Stomach (tissue), 4 donors: ENCODE data around the gene SNCA.

Experiments used
- CTCF ChIP-seq, 7 experiments: fragments of 450-650 bp in 4 of 7; fragments of 200-600 bp in 3 of 7; sonication (generic) in 3 of 7; IDR thresholded peaks; one replicate each; pipeline ENCODE4 v1.5.1; 2016 to 2019; ENCODE audit warnings: antibody characterized with exemption in 7 of 7, control low read depth in 2 of 7, mild to moderate bottlenecking in 1 of 7
- EP300 ChIP-seq: sonication (generic); formaldehyde crosslinking; IDR thresholded peaks from one replicate; pipeline ENCODE4 v1.6.1; 2017; ENCODE audit warnings: antibody characterized with exemption
- POLR2A ChIP-seq, 4 donors: fragments of 450-650 bp; IDR thresholded peaks; one replicate each; pipeline ENCODE4 v1.6.1; 2016; ENCODE audit warnings: antibody characterized with exemption in 4 of 4, control low read depth in 2 of 4, mild to moderate bottlenecking in 1 of 4, moderate library complexity in 1 of 4

GRCh38 chr4:89800012-89800516 is 36.9 kb downstream of the SNCA start:
- no peak for TF ChIP-seq CTCF (IDR thresholded peaks at IDR 0.05)
- no peak for TF ChIP-seq POLR2A (IDR thresholded peaks at IDR 0.05)
- no peak for TF ChIP-seq EP300
